HG02938 (cell line): ENCODE measurements around the gene CSF3R.

Experiments used
- ATAC-seq: cut with Tn5 transposase; IDR thresholded peaks from one replicate; pipeline ENCODE4 v1.9.1; 2021; ENCODE audit warnings: mild to moderate bottlenecking, moderate library complexity; ENCODE audit not compliant: unreplicated experiment

The CSF3R gene

GRCh38 chr1:36482724-36483388, at the start of gene CSF3R:
Gene CSF3R (minus strand): TSS chr1:36482913. CDS start chr1:36479496, 3,417 bp downstream.
- no peak for ATAC-seq

- ATAC-seq: no peak
These were observed 49.1 kb upstream of the CSF3R start for GRCh38 chr1:36531833-36532232.

- ATAC-seq: no peak
These were observed 48.1 kb upstream of the CSF3R start for GRCh38 chr1:36530791-36531190.

GRCh38 chr1:36530261-36530660, 47.5 kb upstream of the CSF3R start:
- ATAC-seq: no peak

GRCh38 chr1:36529769-36530260, 47.1 kb upstream of the CSF3R start:
- ATAC-seq: no peak

- ATAC-seq: no peak
These were observed 45.9 kb upstream of the CSF3R start for GRCh38 chr1:36528361-36529349.

- no peak for ATAC-seq
These were observed 42.5 kb upstream of the CSF3R start for GRCh38 chr1:36525166-36525565.

- ATAC-seq: no peak
These were observed 41.8 kb upstream of the CSF3R start for GRCh38 chr1:36524359-36525062.

GRCh38 chr1:36523850-36524249, 41.1 kb upstream of the CSF3R start:
- ATAC-seq: no peak

- no peak for ATAC-seq
These were observed 40.5 kb upstream of the CSF3R start for GRCh38 chr1:36523230-36523495.

GRCh38 chr1:36522461-36523229, 39.9 kb upstream of the CSF3R start:
- ATAC-seq: no peak

- no peak for ATAC-seq
These were observed 39.3 kb upstream of the CSF3R start for GRCh38 chr1:36522021-36522420.

GRCh38 chr1:36520771-36521420, 38.2 kb upstream of the CSF3R start:
- ATAC-seq: no peak

GRCh38 chr1:36520056-36520455, 37.3 kb upstream of the CSF3R start:
- ATAC-seq: no peak

GRCh38 chr1:36517011-36517771, 34.5 kb upstream of the CSF3R start:
- ATAC-seq: no peak

GRCh38 chr1:36516372-36517010, 33.8 kb upstream of the CSF3R start:
- no peak for ATAC-seq

- ATAC-seq: no peak
These were observed 32.8 kb upstream of the CSF3R start for GRCh38 chr1:36515315-36516138.

GRCh38 chr1:36514501-36514900, 31.8 kb upstream of the CSF3R start:
- no peak for ATAC-seq
